ENCODE data around the gene BABAM2. TPM values are rescaled to one million over a fixed set of nuclear protein-coding genes. Genes with fewer than 3 reads are reported as not detected.
A peak's percentile ranks its signal among the peaks of the same experiment; 100 is the strongest.

Gene BABAM2
- total and polyA plus RNA-seq, 2 experiments from 2014 or later, result 28.8 to 43.6 TPM

DNA sequence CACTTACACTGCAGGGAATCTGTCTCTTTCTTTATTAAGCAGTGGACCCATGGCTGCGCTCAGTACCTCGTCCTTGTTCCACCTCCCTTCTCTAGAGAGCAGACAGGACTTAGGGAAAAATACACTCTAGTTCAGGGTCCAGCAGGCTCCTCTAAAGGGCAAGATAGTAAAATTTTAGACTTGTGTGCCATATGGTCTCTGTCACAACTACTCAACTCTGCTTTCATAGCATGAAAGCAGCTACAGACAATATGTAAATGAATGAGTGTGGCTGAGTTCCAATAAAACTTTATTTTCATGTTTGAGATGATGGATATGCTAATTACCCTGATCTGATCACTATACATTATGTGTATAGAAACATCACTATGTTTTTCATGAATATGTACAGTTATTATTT, 163.1 kb downstream of the BABAM2 start:
- Histone ChIP-seq H3K9me3 (ENCODE audit: low read depth) (no peaks in the 10 kb centered on the region), H4K20me1 (ENCODE audit: insufficient read depth, poor library complexity, severe bottlenecking) (no peaks in the 10 kb centered on the region), H3K4me2 (peak overlapping the region; percentile 5), H2AFZ (no peak overlapping the region), H3K4me3 (no peak overlapping the region), H3K27ac (no peak overlapping the region), H3K9me2 (replicated peaks; ENCODE audit: insufficient read depth) (no peaks in the 10 kb centered on the region), H3K79me2 (no peaks in the 10 kb centered on the region), H3K27me3 (no peaks in the 10 kb centered on the region), H3K36me3 (replicated peaks; ENCODE audit: insufficient read depth, low read depth) (no peaks in the 10 kb centered on the region), H3K4me1 (ENCODE audit: insufficient read depth) (peaks cover 8% of the 10 kb centered on the region)
- TF ChIP-seq, protein P1, sequence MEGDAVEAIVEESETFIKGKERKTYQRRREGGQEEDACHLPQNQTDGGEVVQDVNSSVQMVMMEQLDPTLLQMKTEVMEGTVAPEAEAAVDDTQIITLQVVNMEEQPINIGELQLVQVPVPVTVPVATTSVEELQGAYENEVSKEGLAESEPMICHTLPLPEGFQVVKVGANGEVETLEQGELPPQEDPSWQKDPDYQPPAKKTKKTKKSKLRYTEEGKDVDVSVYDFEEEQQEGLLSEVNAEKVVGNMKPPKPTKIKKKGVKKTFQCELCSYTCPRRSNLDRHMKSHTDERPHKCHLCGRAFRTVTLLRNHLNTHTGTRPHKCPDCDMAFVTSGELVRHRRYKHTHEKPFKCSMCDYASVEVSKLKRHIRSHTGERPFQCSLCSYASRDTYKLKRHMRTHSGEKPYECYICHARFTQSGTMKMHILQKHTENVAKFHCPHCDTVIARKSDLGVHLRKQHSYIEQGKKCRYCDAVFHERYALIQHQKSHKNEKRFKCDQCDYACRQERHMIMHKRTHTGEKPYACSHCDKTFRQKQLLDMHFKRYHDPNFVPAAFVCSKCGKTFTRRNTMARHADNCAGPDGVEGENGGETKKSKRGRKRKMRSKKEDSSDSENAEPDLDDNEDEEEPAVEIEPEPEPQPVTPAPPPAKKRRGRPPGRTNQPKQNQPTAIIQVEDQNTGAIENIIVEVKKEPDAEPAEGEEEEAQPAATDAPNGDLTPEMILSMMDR (IDR thresholded peaks at IDR 0.05; ENCODE audit: poor library complexity), result no peak
- TF ChIP-seq EZH2 (IDR thresholded peaks at IDR 0.05; ENCODE audit: borderline replicate concordance) (no peak), EZH2phosphoT487 (IDR thresholded peaks at IDR 0.05; ENCODE audit: low read depth, severe bottlenecking, unreplicated experiment) (no peak)
- no peak for DNase-seq (ENCODE audit: low spot score)
- 68% methylated on average over 2 of the region's 2 CpGs for WGBS (ENCODE audit: low lambda C conversion rate, missing lambda C conversion rate)

DNA sequence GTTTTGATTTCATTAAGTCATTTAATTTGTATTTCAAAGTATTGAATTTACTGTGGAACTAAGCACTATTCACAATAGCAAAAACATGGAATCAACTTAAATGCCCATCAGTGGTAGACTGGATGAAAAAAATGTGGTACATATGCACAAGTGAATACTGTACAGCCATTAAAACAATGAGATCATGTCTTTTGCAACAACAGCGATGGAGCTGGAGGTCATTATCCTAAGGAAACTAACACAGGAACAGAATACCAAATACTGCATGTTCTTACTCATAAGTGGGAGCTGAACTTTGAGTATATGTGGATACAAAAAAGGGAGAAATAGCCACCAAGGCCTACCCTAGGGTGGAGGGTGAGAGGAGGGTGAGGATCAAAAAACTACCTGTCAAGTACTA, 164.4 kb downstream of the BABAM2 start:
- TF ChIP-seq, protein P1 (IDR thresholded peaks at IDR 0.05; ENCODE audit: poor library complexity), result no peak
- TF ChIP-seq EZH2 (IDR thresholded peaks at IDR 0.05; ENCODE audit: borderline replicate concordance), result no peak
- TF ChIP-seq EZH2phosphoT487 (IDR thresholded peaks at IDR 0.05; ENCODE audit: low read depth, severe bottlenecking, unreplicated experiment), result no peak

DNA sequence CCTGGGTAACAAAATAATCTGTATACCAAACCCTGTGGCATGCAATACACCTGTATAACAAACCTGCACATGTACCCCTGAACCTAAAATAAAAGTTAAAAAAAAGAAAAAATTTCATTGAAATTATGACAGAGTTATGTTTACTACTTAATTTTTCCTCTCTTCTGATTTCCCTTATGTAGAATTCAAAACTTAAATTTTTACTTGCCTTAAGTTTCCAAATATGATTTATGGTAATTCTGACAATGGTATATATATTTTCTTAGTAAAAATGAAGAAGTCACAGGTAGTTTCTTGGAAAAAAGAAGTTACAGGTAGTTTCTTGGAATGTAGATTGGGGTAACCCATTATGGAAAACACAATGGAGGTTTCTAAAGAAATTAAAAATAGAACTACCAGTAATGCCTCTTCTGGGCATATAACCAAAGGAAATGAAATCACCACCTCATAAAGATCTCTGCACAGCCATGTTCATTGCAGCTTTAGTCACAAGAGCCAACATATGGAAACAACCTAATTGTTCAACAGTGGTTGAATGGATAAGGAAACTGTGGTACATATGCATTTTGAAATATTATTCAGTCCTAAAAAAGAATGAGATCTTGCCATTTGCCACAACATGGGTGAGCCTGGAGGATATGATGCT, 164.9 kb downstream of the BABAM2 start:
- Histone ChIP-seq H3K9me2 (replicated peaks; ENCODE audit: insufficient read depth) (no peaks in the 10 kb centered on the region), H3K79me2 (no peaks in the 10 kb centered on the region), H3K4me1 (ENCODE audit: insufficient read depth) (peaks cover 8% of the 10 kb centered on the region), H3K27ac (no peak overlapping the region), H2AFZ (no peak overlapping the region), H3K27me3 (no peaks in the 10 kb centered on the region), H3K9me3 (ENCODE audit: low read depth) (no peaks in the 10 kb centered on the region), H3K36me3 (replicated peaks; ENCODE audit: insufficient read depth, low read depth) (no peaks in the 10 kb centered on the region), H4K20me1 (ENCODE audit: insufficient read depth, poor library complexity, severe bottlenecking) (no peaks in the 10 kb centered on the region), H3K4me3 (no peak overlapping the region), H3K4me2 (no peak overlapping the region)
- TF ChIP-seq, protein P1 (IDR thresholded peaks at IDR 0.05; ENCODE audit: poor library complexity), result no peak
- no peak for TF ChIP-seq EZH2phosphoT487 (IDR thresholded peaks at IDR 0.05; ENCODE audit: low read depth, severe bottlenecking, unreplicated experiment)
- TF ChIP-seq EZH2 (IDR thresholded peaks at IDR 0.05; ENCODE audit: borderline replicate concordance), result no peak
- no peak for DNase-seq (ENCODE audit: low spot score)

More for the DNA sequence above, 164.4 kb downstream of the BABAM2 start:
- H3K79me2 ChIP-seq, result no peaks in the 10 kb centered on the region
- H3K4me2 ChIP-seq, result no peak overlapping the region
- H3K9me2 ChIP-seq (replicated peaks; ENCODE audit: insufficient read depth), result no peaks in the 10 kb centered on the region
- no peaks in the 10 kb centered on the region for H3K27me3 ChIP-seq
- no peak overlapping the region for H3K4me3 ChIP-seq
- peaks cover 8% of the 10 kb centered on the region for H3K4me1 ChIP-seq (ENCODE audit: insufficient read depth)
- H3K36me3 ChIP-seq (replicated peaks; ENCODE audit: insufficient read depth, low read depth), result no peaks in the 10 kb centered on the region
- H3K9me3 ChIP-seq (ENCODE audit: low read depth), result no peaks in the 10 kb centered on the region
- no peak overlapping the region for H2AFZ ChIP-seq
- DNase-seq (ENCODE audit: low spot score), result no peak
- no peaks in the 10 kb centered on the region for H4K20me1 ChIP-seq (ENCODE audit: insufficient read depth, poor library complexity, severe bottlenecking)
- no peak overlapping the region for H3K27ac ChIP-seq
- WGBS (ENCODE audit: low lambda C conversion rate, missing lambda C conversion rate), result 100% methylated on average over 1 of the region's 1 CpG

Measured in hepatocyte (in vitro differentiated cells).